Measurements from ENCODE around the gene PARP11. TPM values are rescaled to one million over a fixed set of nuclear protein-coding genes. Genes with fewer than 3 reads are reported as not detected.
A peak's percentile ranks its signal among the peaks of the same experiment; 100 is the strongest.

Gene PARP11
- polyA plus RNA-seq, 1 donor from 2014 or later = 8.3 TPM

DNA sequence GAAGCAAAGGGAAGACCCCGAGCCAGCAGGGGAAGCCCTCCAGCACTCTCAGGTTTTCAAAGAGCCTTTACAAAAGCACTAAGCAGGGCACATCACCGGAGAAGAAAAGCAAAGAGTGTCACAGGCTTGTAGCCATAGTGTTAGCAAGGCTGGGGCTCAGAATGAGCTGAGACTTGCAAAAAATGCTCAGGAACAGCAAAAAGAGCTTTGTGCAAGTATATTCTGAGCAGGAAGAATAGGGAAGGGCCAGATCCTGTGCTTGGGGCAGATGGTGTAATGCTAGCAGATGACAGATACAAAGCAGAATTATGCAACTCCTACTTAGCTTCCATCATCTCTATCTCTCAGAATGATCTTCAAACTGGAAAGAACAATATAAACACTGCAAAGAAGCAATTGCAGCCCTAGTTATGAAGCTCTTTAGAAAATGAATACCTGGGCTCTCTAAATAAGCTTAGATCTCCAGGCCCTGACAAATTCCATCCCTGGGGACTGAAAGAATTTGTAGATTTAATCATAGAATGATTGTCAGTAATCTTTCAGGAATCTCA, 23.7 kb upstream of the PARP11 start:
- Mint-ChIP-seq H3K4me1 (peaks cover 0 to 5% (median 0%) of the 10 kb centered on the region in 3 donors), H3K27ac (peak overlapping the region in 1 of 3 donors; percentile 9), H3K36me3 (peaks cover 2% of the 10 kb centered on the region), H3K9me3 (no peaks in the 10 kb centered on the region), H3K4me3 (peak overlapping the region in 1 of 4 donors; percentile 29), H3K27me3 (peaks cover 20% of the 10 kb centered on the region)

DNA sequence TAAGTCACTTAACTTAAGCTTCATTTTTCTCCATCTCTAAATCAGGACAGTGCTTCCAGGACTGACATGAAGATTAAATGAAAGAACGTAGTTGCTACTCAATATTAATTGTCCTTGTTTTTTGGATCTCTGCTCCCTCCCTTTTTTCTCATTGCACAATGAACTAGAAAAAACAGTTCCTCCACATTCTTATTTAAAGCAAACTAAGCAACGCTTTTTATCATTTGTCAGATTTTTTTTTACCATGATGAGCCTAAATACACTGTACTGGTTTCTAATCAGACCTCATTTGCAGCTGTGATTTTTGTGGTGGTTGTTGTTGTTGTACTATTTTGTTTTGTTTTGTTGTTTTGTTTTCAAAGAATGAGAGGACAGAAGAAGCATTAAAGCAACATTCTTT, 23.2 kb upstream of the PARP11 start:
- H3K4me1 Mint-ChIP-seq = peaks cover 0 to 5% (median 0%) of the 10 kb centered on the region in 3 donors
- H3K36me3 Mint-ChIP-seq = peaks cover 2% of the 10 kb centered on the region
- no peak overlapping the region for H3K4me3 Mint-ChIP-seq
- no peaks in the 10 kb centered on the region for H3K9me3 Mint-ChIP-seq
- H3K27ac Mint-ChIP-seq = no peak overlapping the region
- H3K27me3 Mint-ChIP-seq = peaks cover 20% of the 10 kb centered on the region

DNA sequence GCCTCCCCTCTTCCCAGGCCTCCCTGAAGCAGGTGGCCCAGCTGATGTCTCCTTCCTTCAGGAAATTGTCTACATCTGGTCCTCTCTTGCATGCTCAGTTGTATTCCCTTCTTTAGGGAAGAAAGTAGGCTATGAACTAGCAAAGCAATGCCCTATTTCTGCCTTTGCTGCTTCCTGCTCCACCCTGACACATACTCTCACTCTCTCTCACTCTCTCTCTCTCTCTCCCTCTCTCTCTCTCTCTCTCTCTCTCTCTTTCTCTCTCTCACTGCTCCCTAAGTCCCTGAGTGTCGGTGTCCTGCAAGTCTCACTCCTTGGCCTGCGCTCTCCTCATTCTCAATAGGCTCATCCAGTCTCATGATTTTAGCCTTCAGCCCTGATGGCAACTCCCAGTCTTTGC, 19.4 kb upstream of the PARP11 start:
- Mint-ChIP-seq H3K27me3 (peaks cover 13% of the 10 kb centered on the region), H3K36me3 (no peaks in the 10 kb centered on the region), H3K4me3 (no peak overlapping the region), H3K9me3 (no peaks in the 10 kb centered on the region), H3K27ac (no peak overlapping the region), H3K4me1 (peaks cover 0 to 4% (median 0%) of the 10 kb centered on the region in 3 donors)

DNA sequence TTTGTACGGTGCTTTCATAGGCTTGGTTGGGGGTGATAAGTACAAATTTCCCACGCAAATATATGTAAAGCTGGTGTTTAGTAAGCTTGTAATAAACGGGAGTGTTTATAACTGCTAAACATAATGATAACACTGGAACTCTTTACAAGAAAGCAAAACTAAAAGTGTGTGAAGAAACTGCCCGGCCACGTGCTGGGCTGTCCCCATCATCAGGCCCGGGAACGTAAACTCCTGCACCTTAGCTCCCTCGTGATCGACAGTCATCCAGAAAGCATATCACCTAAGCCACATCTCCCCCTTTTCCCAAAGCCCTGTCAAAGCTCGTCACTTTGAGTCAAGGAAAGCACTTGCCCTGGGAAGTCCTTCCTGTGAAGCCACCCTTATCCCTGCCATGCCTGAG, 18.0 kb upstream of the PARP11 start:
- no peaks in the 10 kb centered on the region for H3K36me3 Mint-ChIP-seq

DNA sequence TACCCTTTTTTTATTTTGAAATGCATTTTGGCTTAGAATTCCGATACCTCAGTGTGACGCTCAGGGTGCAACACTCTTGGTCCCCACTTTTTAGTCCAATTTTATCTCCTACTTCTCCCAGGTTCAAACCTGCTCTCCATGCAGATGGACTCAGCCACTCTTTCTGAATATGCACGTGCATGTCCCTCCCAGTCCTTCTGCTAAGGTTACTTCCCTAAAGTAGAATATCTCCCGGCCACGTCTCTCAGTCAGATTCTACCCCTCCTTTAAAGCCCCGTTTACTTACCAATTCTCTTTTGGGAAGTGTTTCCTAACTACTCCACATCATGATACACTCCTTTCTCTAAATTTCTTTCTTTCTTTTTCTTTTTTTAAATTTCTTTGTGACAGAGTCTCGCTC, 15.5 kb upstream of the PARP11 start:
- Mint-ChIP-seq H3K27ac (no peak overlapping the region), H3K27me3 (peaks cover 11% of the 10 kb centered on the region), H3K4me3 (no peak overlapping the region), H3K4me1 (peaks cover 5 to 6% (median 5%) of the 10 kb centered on the region in 3 donors), H3K36me3 (no peaks in the 10 kb centered on the region), H3K9me3 (no peaks in the 10 kb centered on the region)

More for the DNA sequence above, 18.0 kb upstream of the PARP11 start:
- H3K27me3 Mint-ChIP-seq = peaks cover 6% of the 10 kb centered on the region
- no peak overlapping the region for H3K4me3 Mint-ChIP-seq
- peaks cover 0 to 1% (median 0%) of the 10 kb centered on the region in 3 donors for H3K4me1 Mint-ChIP-seq
- no peaks in the 10 kb centered on the region for H3K9me3 Mint-ChIP-seq
- no peak overlapping the region for H3K27ac Mint-ChIP-seq

GRCh38 chr12:3885277-3886094, 12.3 kb upstream of the PARP11 start:
- H3K36me3 Mint-ChIP-seq = no peaks in the 10 kb centered on the region
- H3K27me3 Mint-ChIP-seq = peaks cover 12% of the 10 kb centered on the region
- peaks cover 5 to 6% (median 5%) of the 10 kb centered on the region in 3 donors for H3K4me1 Mint-ChIP-seq
- no peak overlapping the region for H3K27ac Mint-ChIP-seq
- H3K4me3 Mint-ChIP-seq = no peak overlapping the region
- no peaks in the 10 kb centered on the region for H3K9me3 Mint-ChIP-seq

DNA sequence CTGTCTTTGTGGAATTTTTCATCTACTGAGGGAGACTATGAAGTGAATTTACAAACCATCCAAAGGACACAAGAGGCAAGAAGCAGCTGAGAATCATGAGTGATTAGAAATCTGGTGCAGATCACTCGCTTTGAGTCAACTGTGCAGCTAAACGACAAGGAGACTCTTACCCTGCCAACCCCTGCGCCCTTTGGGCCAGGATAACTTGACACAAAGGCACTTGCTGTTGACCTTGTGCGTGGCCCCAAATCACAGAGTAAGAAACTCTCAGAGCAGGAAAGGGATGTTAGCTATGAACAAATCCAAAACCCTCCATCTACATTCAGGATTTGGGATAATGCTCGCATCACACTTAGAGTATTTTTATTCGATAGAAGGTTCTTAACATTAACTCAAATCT, 11.5 kb upstream of the PARP11 start:
- H3K36me3 Mint-ChIP-seq = no peaks in the 10 kb centered on the region
- H3K9me3 Mint-ChIP-seq = no peaks in the 10 kb centered on the region
- no peak overlapping the region for H3K27ac Mint-ChIP-seq
- H3K27me3 Mint-ChIP-seq = peaks cover 13% of the 10 kb centered on the region
- peaks cover 5 to 6% (median 5%) of the 10 kb centered on the region in 3 donors for H3K4me1 Mint-ChIP-seq
- no peak overlapping the region for H3K4me3 Mint-ChIP-seq

GRCh38 chr12:3882896-3883564, 9.8 kb upstream of the PARP11 start:
- Mint-ChIP-seq H3K27me3 (peaks cover 11% of the 10 kb centered on the region), H3K4me1 (peaks cover 5 to 6% (median 5%) of the 10 kb centered on the region in 3 donors), H3K36me3 (no peaks in the 10 kb centered on the region), H3K27ac (no peak overlapping the region), H3K4me3 (no peak overlapping the region), H3K9me3 (no peaks in the 10 kb centered on the region)

- H3K36me3 Mint-ChIP-seq = peaks cover 4% of the 10 kb centered on the region
- H3K4me3 Mint-ChIP-seq = no peak overlapping the region
- H3K9me3 Mint-ChIP-seq = no peaks in the 10 kb centered on the region
- H3K27me3 Mint-ChIP-seq = peaks cover 14% of the 10 kb centered on the region
- peaks cover 5 to 6% (median 5%) of the 10 kb centered on the region in 3 donors for H3K4me1 Mint-ChIP-seq
- H3K27ac Mint-ChIP-seq = no peak overlapping the region
These were observed 9.2 kb upstream of the PARP11 start for GRCh38 chr12:3882406-3882805.

DNA sequence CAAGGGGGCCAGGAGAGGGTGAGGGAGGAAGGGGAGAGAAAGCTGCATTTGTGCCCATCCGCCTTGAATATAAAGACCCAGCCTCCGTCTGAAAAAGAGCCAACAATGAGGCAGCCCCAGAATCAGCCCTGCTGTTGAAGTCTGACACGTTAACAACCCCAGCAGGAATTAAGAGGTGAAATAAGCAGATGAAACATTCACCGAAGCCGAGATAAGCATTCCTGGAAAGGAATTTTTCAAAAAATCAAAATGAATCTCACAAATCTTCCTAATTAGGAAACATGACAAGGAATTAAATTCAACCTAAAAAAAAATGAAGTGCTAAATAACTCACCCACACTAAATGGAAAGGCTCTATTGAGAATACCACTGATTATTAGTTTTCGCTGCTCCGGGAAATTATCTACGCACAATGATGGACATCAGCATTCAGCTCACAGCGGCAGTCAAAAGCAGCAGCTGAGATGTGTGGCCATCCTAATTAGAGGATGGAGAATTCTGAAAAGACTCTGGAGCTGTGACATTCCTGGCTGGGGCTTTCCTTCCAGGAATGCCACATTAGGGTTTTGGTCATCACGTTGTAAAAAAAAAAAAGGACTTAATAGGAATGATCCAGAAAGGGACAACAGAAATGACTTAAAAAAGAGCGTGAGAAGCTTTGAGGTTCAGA, 8.2 kb upstream of the PARP11 start:
- Mint-ChIP-seq H3K4me3 (no peak overlapping the region), H3K36me3 (peaks cover 4% of the 10 kb centered on the region), H3K9me3 (no peaks in the 10 kb centered on the region), H3K27me3 (peaks cover 14% of the 10 kb centered on the region), H3K4me1 (peaks cover 4 to 6% (median 5%) of the 10 kb centered on the region in 3 donors), H3K27ac (no peak overlapping the region)

GRCh38 chr12:3879846-3880245, 6.6 kb upstream of the PARP11 start:
- Mint-ChIP-seq H3K27ac (peak overlapping the region in 1 of 3 donors; percentile 42), H3K36me3 (peaks cover 4% of the 10 kb centered on the region), H3K4me3 (no peak overlapping the region), H3K27me3 (peaks cover 9% of the 10 kb centered on the region), H3K9me3 (no peaks in the 10 kb centered on the region), H3K4me1 (no peaks in the 10 kb centered on the region)

DNA sequence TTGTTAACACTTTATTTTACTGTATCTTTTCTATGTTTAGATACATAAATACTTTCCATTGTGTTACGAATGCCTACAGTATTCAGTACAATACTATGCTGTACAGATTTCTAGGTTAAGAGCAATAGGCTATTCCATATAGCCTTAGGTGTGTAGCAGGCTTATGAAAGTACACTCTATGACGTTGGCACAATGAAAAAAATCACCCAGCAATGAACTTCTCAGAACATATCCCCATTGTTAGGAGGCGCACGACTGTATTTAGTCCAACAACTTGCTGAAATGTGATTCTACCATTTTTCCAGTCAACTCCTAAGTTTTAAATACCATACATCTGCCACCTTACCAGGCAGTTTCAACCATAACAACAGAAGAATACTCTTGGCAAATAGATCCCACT, 1.8 kb downstream of the PARP11 start:
- Mint-ChIP-seq H3K27ac (peak overlapping the region in 2 of 3 donors; percentile 88 to 94), H3K27me3 (no peaks in the 10 kb centered on the region), H3K9me3 (no peaks in the 10 kb centered on the region), H3K4me3 (peak overlapping the region; percentile 88 to 97 (median 94)), H3K4me1 (peaks cover 32 to 46% (median 43%) of the 10 kb centered on the region in 3 donors), H3K36me3 (peaks cover 13% of the 10 kb centered on the region)

- Mint-ChIP-seq H3K27me3 (no peaks in the 10 kb centered on the region), H3K27ac (peak overlapping the region; percentile 69 to 88 (median 88)), H3K9me3 (peaks cover 0 to 12% (median 3%) of the 10 kb centered on the region in 3 donors), H3K4me3 (peak overlapping the region; percentile 82 to 97 (median 90)), H3K4me1 (peaks cover 35 to 49% (median 46%) of the 10 kb centered on the region in 3 donors), H3K36me3 (peaks cover 20% of the 10 kb centered on the region)
These were observed 3.3 kb downstream of the PARP11 start for GRCh38 chr12:3869865-3870264.

- Mint-ChIP-seq H3K4me1 (peaks cover 35 to 49% (median 46%) of the 10 kb centered on the region in 3 donors), H3K36me3 (peaks cover 20% of the 10 kb centered on the region)
These were observed 3.8 kb downstream of the PARP11 start for GRCh38 chr12:3869433-3869832.

More at GRCh38 chr12:3869433-3869832, 3.8 kb downstream of the PARP11 start:
- Mint-ChIP-seq H3K27ac (peak overlapping the region in 1 of 3 donors; percentile 88), H3K27me3 (no peaks in the 10 kb centered on the region), H3K9me3 (peaks cover 0 to 12% (median 3%) of the 10 kb centered on the region in 3 donors), H3K4me3 (peak overlapping the region; percentile 82 to 97 (median 90))
